Tibial artery (tissue), 4 donors: Measurements from ENCODE around the gene SIDT2.
"Not testable (repeated sequence)": the region's sequence is repeated elsewhere in the genome, so short reads cannot be mapped to it uniquely, and the experiment has no call there.

ENCODE experiments used
- DNase-seq, 2 donors: peaks; one replicate each; pipeline ENCODE4 v3.0.0-alpha.2; 2019
- H3K27ac ChIP-seq, 2 donors: fragments of 200-600 bp; sonication (generic) in 1 of 2; 1 replicate in 1 of 2; 2 replicates in 1 of 2; pipeline ENCODE4 v1.5.1; 2018 to 2019; ENCODE audit warnings: mild to moderate bottlenecking in 1 of 2
- H3K27me3 ChIP-seq, 2 donors: fragments of 200-600 bp; sonication (generic) in 1 of 2; one replicate each; pipeline versions ENCODE4 v1.5.1 to v1.6.0; 2016 to 2019
- H3K36me3 ChIP-seq, 3 donors: fragments of 200-600 bp; sonication (generic) in 2 of 3; one replicate each; pipeline ENCODE4 v1.5.1; 2016 to 2019; ENCODE audit warnings: mild to moderate bottlenecking in 2 of 3
- H3K4me1 ChIP-seq, 4 donors: fragments of 200-600 bp; sonication (generic) in 2 of 4; 1 replicate in 3 of 4; 2 replicates in 1 of 4; pipeline ENCODE4 v1.5.1; 2016 to 2019
- H3K4me3 ChIP-seq, 2 donors: fragments of 200-600 bp; sonication (generic) in 1 of 2; 1 replicate in 1 of 2; 2 replicates in 1 of 2; pipeline ENCODE4 v1.5.1; 2018 to 2019; ENCODE audit warnings: mild to moderate bottlenecking in 2 of 2
- H3K9me3 ChIP-seq, 3 donors: fragments of 200-600 bp; sonication (generic) in 1 of 3; one replicate each; pipeline ENCODE4 v1.5.1; 2016 to 2019
- CTCF ChIP-seq, 2 experiments: fragments of 200-600 bp in 1 of 2; fragments of 450-650 bp in 1 of 2; IDR thresholded peaks; one replicate each; pipeline ENCODE4 v1.5.1; 2017 to 2019; ENCODE audit warnings: antibody characterized with exemption in 2 of 2, mild to moderate bottlenecking in 1 of 2, moderate library complexity in 1 of 2
- intact Hi-C: fragments of 100-400 bp; cut with DNase I; formaldehyde crosslinking; loops from one replicate; pipeline ENCODE4 v1.15.0; 2023; ENCODE audit warnings: low total_unique reads

Gene SIDT2

GRCh38 chr11:117204283-117205080 is 25.9 kb downstream of the SIDT2 start:
- no peak for DNase-seq
- no peaks in the 10 kb centered on the region for H3K9me3 ChIP-seq
- peak overlapping the region; percentile 97 to 98 for H3K27ac ChIP-seq
- no peak for TF ChIP-seq CTCF (IDR thresholded peaks at IDR 0.05)
- peaks cover 0 to 33% (median 21%) of the 10 kb centered on the region in 4 donors for H3K4me1 ChIP-seq
- H3K27me3 ChIP-seq, result no peaks in the 10 kb centered on the region
- H3K36me3 ChIP-seq, result peaks cover 49 to 61% (median 54%) of the 10 kb centered on the region in 3 donors
- intact Hi-C loops, result loop anchor here (5.0 kb wide), 1 partner anchor 72 kb away; no protein-coding TSS in a partner anchor
- peak overlapping the region; percentile 70 to 96 for H3K4me3 ChIP-seq

GRCh38 chr11:117205211-117205818 is 26.8 kb downstream of the SIDT2 start:
- H3K27me3 ChIP-seq, result no peaks in the 10 kb centered on the region
- H3K9me3 ChIP-seq, result no peaks in the 10 kb centered on the region
- peak in 1 of 2 experiments; percentile 6 for TF ChIP-seq CTCF (IDR thresholded peaks at IDR 0.05)
- intact Hi-C loops, result loop anchor here (5.0 kb wide), 1 partner anchor 73 kb away; no protein-coding TSS in a partner anchor
- no peak for DNase-seq
- H3K36me3 ChIP-seq, result peaks cover 49 to 53% (median 50%) of the 10 kb centered on the region in 3 donors
- peak overlapping the region; percentile 70 to 96 for H3K4me3 ChIP-seq
- H3K4me1 ChIP-seq, result peaks cover 0 to 33% (median 21%) of the 10 kb centered on the region in 4 donors
- H3K27ac ChIP-seq, result peak overlapping the region; percentile 97 to 98

- Histone ChIP-seq H3K27ac (peak overlapping the region; percentile 97 to 98), H3K36me3 (peaks cover 43 to 46% (median 45%) of the 10 kb centered on the region in 3 donors), H3K4me1 (peaks cover 0 to 33% (median 21%) of the 10 kb centered on the region in 4 donors)
- DNase-seq, H3K9me3 ChIP-seq, H3K4me3 ChIP-seq, H3K27me3 ChIP-seq: not testable (repeated sequence)
- intact Hi-C loops, result loop anchor here (5.0 kb wide), 1 partner anchor 74 kb away; no protein-coding TSS in a partner anchor
Observed at GRCh38 chr11:117206111-117206510, 27.6 kb downstream of the SIDT2 start.

- H3K27ac ChIP-seq, H3K27me3 ChIP-seq, H3K9me3 ChIP-seq, DNase-seq, H3K4me3 ChIP-seq: not testable (repeated sequence)
- Histone ChIP-seq H3K36me3 (peaks cover 37 to 39% (median 37%) of the 10 kb centered on the region in 3 donors), H3K4me1 (peaks cover 0 to 33% (median 21%) of the 10 kb centered on the region in 4 donors)
- intact Hi-C loops, result loop anchor here (5.0 kb wide), 1 partner anchor 75 kb away; no protein-coding TSS in a partner anchor
Observed at GRCh38 chr11:117206859-117207258, 28.3 kb downstream of the SIDT2 start.

- H3K27me3 ChIP-seq, H3K27ac ChIP-seq, H3K4me3 ChIP-seq, H3K9me3 ChIP-seq, DNase-seq: not testable (repeated sequence)
- intact Hi-C loops, result loop anchor here (5.0 kb wide), 1 partner anchor 75 kb away; no protein-coding TSS in a partner anchor
- H3K4me1 ChIP-seq, result peaks cover 0 to 33% (median 21%) of the 10 kb centered on the region in 4 donors
- H3K36me3 ChIP-seq, result peaks cover 30 to 33% (median 32%) of the 10 kb centered on the region in 3 donors
Observed at GRCh38 chr11:117207481-117207880, 28.9 kb downstream of the SIDT2 start.

- H3K27me3 ChIP-seq, H3K9me3 ChIP-seq, H3K27ac ChIP-seq, H3K4me3 ChIP-seq, DNase-seq: not testable (repeated sequence)
- peaks cover 0 to 23% (median 17%) of the 10 kb centered on the region in 4 donors for H3K4me1 ChIP-seq
- intact Hi-C loops, result loop anchor here (5.0 kb wide), 1 partner anchor 76 kb away; no protein-coding TSS in a partner anchor
- TF ChIP-seq CTCF (IDR thresholded peaks at IDR 0.05), result peak in 1 of 2 experiments; percentile 8
- peaks cover 18 to 33% (median 32%) of the 10 kb centered on the region in 3 donors for H3K36me3 ChIP-seq
Observed at GRCh38 chr11:117208710-117209109, 30.2 kb downstream of the SIDT2 start.

GRCh38 chr11:117209351-117210125 is 31.0 kb downstream of the SIDT2 start:
- Histone ChIP-seq H3K4me1 (peaks cover 0 to 15% (median 13%) of the 10 kb centered on the region in 4 donors), H3K36me3 (peaks cover 10 to 30% (median 29%) of the 10 kb centered on the region in 3 donors), H3K27ac (peak overlapping the region in 1 of 2 donors; percentile 2)
- H3K27me3 ChIP-seq, H3K4me3 ChIP-seq, DNase-seq, H3K9me3 ChIP-seq: not testable (repeated sequence)
- intact Hi-C loops, result loop anchor here (5.0 kb wide), 1 partner anchor 77 kb away; no protein-coding TSS in a partner anchor
